ENCODE measurements around the gene MIP.
"Not testable (repeated sequence)": the region's sequence is repeated elsewhere in the genome, so short reads cannot be mapped to it uniquely, and the experiment has no call there.

The MIP gene

GRCh38 chr12:56410768-56411167, 43.7 kb downstream of the MIP start:
- DNase-seq (ENCODE audit: low spot score) = no peak

DNA sequence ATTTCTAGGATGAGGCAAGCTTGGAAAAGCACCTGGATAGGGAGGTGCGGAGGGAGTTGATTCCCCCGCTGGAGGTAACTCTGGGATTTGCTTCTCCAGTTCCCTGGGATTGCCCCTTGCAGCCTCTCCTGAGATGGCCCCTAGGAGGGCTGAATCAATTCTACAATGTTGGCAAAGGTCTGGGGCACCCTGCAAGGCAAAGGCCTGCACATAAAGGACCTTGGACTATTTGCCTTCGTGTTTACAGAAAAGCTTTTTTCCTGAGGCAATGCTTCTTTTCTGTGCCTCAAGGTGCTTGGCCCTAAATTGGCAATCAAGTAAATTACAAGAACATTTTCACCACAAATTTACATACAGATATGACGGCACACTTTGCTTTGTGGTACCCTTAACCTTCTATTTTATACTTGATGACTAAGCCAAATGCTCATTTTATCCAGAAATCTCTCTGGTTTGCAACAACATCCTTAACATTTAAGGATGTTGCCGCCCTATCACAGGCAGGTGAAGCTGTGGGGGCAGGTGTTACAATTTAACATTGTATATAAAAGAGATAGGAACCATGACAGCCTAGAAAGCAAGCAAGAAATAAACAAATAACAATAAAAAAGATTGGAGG, 45.5 kb downstream of the MIP start:
- no peak for DNase-seq (ENCODE audit: low spot score)

- DNase-seq (ENCODE audit: low spot score) = not testable (repeated sequence)
Measured at GRCh38 chr12:56404227-56404626, 50.2 kb downstream of the MIP start.

GRCh38 chr12:56401612-56402011, 52.8 kb downstream of the MIP start:
- DNase-seq (ENCODE audit: low spot score) = not testable (repeated sequence)

DNA sequence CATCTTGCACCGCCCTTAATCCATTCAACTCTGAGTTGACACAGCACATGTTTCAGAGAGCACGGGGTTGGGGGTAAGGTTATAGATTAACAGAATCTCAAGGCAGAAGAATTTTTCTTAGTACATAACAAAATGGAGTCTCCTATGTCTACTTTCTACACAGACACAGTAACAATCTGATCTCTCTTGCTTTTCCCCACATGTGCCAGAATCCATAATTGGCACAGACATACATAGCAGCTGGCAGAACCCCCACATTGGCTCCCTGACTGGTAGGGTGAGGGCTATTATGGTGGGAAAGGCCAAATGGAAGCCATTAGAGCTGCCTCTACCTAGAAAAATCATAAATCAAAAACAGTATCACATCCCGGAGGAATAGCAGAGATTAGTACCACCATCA, 53.3 kb downstream of the MIP start:
- DNase-seq (ENCODE audit: low spot score) = not testable (repeated sequence)

All from SW480 (cell line).